OCI-LY1 (cell line): ENCODE measurements around the gene FYN.

Experiments
- H2AFZ ChIP-seq: fragments of 200-600 bp; sonication (generic), shearing (Covaris generic); 2 replicates; pipeline ENCODE4 v1.6.0; 2014; ENCODE audit warnings: antibody characterized with exemption, mild to moderate bottlenecking, low read length
- H3F3A ChIP-seq: fragments of 200-600 bp; sonication (generic), shearing (Covaris generic); 2 replicates; pipeline ENCODE4 v1.6.0; 2014; ENCODE audit warnings: mild to moderate bottlenecking, antibody characterized with exemption, low read length, moderate library complexity; ENCODE audit not compliant: insufficient read depth
- H3K27ac ChIP-seq: fragments of 200-600 bp; sonication (generic); 2 replicates; pipeline ENCODE4 v1.5.1; 2014; ENCODE audit warnings: low read length, mixed run types, mild to moderate bottlenecking, low read depth; ENCODE audit not compliant: poor library complexity, severe bottlenecking
- H3K27me3 ChIP-seq: fragments of 200-600 bp; sonication (generic); 2 replicates; pipeline ENCODE4 v1.6.0; 2014; ENCODE audit warnings: antibody characterized with exemption, mild to moderate bottlenecking, low read length, moderate library complexity; ENCODE audit not compliant: insufficient read depth
- H3K36me3 ChIP-seq: fragments of 200-600 bp; sonication (generic); 2 replicates; pipeline ENCODE4 v1.6.1; 2014; ENCODE audit warnings: mild to moderate bottlenecking, antibody characterized with exemption, low read length, moderate library complexity, mixed read lengths; ENCODE audit not compliant: insufficient read depth
- H3K4me1 ChIP-seq: fragments of 200-600 bp; sonication (generic); 2 replicates; pipeline ENCODE4 v1.5.1; 2014; ENCODE audit warnings: mild to moderate bottlenecking, low read length, moderate library complexity; ENCODE audit not compliant: insufficient read depth, severe bottlenecking
- H3K4me2 ChIP-seq: fragments of 200-600 bp; sonication (generic), shearing (Covaris generic); 2 replicates; pipeline ENCODE4 v1.6.1; 2014; ENCODE audit warnings: low read length
- H3K4me3 ChIP-seq: fragments of 200-600 bp; sonication (generic); 2 replicates; pipeline ENCODE4 v1.5.1; 2014; ENCODE audit warnings: low read length, low read depth, mild to moderate bottlenecking, mixed read lengths; ENCODE audit not compliant: poor library complexity, severe bottlenecking
- H3K79me2 ChIP-seq: fragments of 200-600 bp; shearing (Covaris generic); 2 replicates; pipeline ENCODE4 v1.6.1; 2016; ENCODE audit warnings: mixed run types, low read length, mixed read lengths; ENCODE audit not compliant: insufficient read depth
- H3K9ac ChIP-seq: fragments of 200-600 bp; sonication (generic), shearing (Covaris generic); 2 replicates; pipeline ENCODE4 v1.6.1; 2014; ENCODE audit warnings: mild to moderate bottlenecking, low read length, mixed read lengths
- H3K9me2 ChIP-seq: fragments of 200-600 bp; sonication (generic), shearing (Covaris generic); 2 replicates; pipeline ENCODE4 v1.6.1; 2014; ENCODE audit warnings: low read depth, mild to moderate bottlenecking, low read length, mixed read lengths
- H3K9me3 ChIP-seq: fragments of 200-600 bp; shearing (Covaris generic); 2 replicates; pipeline ENCODE4 v1.6.1; 2014; ENCODE audit warnings: low read length, mixed read lengths
- H4K20me1 ChIP-seq: fragments of 200-600 bp; sonication (generic), shearing (Covaris generic); 2 replicates; pipeline ENCODE4 v1.6.0; 2016; ENCODE audit warnings: mild to moderate bottlenecking, low read length; ENCODE audit not compliant: insufficient read depth
- EZH2 ChIP-seq: fragments of 200-600 bp; sonication (generic), shearing (Covaris generic); IDR thresholded peaks from 2 replicates; pipeline ENCODE4 v1.8.0; 2017; ENCODE audit warnings: borderline replicate concordance, mixed run types, mild to moderate bottlenecking, antibody characterized with exemption, low read length, moderate library complexity, mixed read lengths
- TF ChIP-seq, protein P1 (sequence below): fragments of 200-600 bp; sonication (generic), shearing (Covaris generic); IDR thresholded peaks from 2 replicates; pipeline ENCODE4 v1.5.1; 2017; ENCODE audit warnings: mild to moderate bottlenecking, antibody characterized with exemption, low read length, moderate library complexity, mixed read lengths

Gene FYN

DNA sequence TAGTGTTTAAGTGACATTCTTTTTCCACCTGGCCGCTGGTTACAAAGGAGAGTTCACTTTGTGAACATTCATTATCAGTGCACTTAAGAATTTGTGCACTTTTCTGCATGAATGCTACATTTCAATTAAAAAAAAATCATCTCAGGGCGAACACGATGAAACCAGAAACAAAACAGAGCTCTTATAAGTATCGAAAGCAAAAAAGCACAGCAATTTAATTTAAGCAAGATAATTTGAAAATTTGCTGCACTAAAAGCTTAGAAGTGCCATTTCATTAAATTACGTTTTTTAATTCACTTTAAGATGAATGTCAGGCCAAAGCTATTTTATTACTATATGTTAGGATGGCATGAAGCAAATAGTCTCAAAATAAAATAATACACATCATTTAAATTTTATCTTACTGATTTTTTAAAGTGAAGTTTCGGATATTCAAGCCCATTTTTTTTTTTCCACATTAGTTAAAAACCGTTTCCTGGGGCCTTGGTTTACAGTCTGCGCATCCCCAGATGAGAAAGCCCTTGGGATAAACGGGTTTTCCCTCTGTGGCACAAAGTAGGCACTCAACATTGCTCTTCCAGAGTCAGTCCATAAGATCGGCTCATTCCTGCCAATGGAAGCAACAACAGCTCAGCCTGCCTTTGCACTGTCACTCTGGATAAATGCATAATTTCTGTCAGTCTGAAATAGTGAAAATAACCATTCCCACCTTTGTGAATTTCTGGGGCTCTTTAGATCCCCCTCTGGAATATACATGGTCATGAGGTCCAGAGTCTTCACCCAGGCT is 80.1 kb downstream of the FYN start:
- Histone ChIP-seq H3K9me3 (no peaks in the 10 kb centered on the region), H3K27ac (no peak overlapping the region), H3K9me2 (no peaks in the 10 kb centered on the region), H3K79me2 (no peaks in the 10 kb centered on the region), H2AFZ (no peak overlapping the region), H3K9ac (no peak overlapping the region), H3K4me1 (no peaks in the 10 kb centered on the region), H3K36me3 (no peaks in the 10 kb centered on the region), H3K27me3 (no peaks in the 10 kb centered on the region), H3K4me3 (no peak overlapping the region), H4K20me1 (no peaks in the 10 kb centered on the region), H3F3A (no peaks in the 10 kb centered on the region), H3K4me2 (no peak overlapping the region)
- TF ChIP-seq EZH2 = no peak
- TF ChIP-seq, protein P1, sequence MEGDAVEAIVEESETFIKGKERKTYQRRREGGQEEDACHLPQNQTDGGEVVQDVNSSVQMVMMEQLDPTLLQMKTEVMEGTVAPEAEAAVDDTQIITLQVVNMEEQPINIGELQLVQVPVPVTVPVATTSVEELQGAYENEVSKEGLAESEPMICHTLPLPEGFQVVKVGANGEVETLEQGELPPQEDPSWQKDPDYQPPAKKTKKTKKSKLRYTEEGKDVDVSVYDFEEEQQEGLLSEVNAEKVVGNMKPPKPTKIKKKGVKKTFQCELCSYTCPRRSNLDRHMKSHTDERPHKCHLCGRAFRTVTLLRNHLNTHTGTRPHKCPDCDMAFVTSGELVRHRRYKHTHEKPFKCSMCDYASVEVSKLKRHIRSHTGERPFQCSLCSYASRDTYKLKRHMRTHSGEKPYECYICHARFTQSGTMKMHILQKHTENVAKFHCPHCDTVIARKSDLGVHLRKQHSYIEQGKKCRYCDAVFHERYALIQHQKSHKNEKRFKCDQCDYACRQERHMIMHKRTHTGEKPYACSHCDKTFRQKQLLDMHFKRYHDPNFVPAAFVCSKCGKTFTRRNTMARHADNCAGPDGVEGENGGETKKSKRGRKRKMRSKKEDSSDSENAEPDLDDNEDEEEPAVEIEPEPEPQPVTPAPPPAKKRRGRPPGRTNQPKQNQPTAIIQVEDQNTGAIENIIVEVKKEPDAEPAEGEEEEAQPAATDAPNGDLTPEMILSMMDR = no peak

DNA sequence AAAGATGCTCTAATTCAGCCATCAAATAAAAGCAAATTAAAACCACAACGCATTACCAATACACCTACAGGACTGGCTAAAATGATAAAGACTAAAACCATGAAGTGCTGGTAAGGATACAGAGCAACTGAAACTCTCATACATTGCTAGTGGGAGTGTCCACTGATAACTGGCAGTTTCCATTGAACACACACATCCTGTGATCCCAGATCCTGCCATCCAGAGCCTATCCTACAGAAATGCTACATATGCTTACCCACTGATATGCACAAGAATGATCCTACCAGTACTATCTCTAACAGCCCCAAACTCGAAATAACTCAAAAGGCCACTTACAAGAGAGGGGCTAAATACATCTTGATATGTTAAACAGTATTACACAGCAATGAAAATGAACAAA is 81.0 kb downstream of the FYN start:
- no peaks in the 10 kb centered on the region for H4K20me1 ChIP-seq
- no peaks in the 10 kb centered on the region for H3K79me2 ChIP-seq
- H3K36me3 ChIP-seq = no peaks in the 10 kb centered on the region
- no peaks in the 10 kb centered on the region for H3K4me1 ChIP-seq
- H3K27me3 ChIP-seq = no peaks in the 10 kb centered on the region
- H3K4me3 ChIP-seq = no peak overlapping the region
- no peaks in the 10 kb centered on the region for H3K9me3 ChIP-seq
- no peaks in the 10 kb centered on the region for H3F3A ChIP-seq
- no peaks in the 10 kb centered on the region for H3K9me2 ChIP-seq
- no peak overlapping the region for H2AFZ ChIP-seq
- no peak overlapping the region for H3K9ac ChIP-seq
- no peak overlapping the region for H3K4me2 ChIP-seq
- H3K27ac ChIP-seq = no peak overlapping the region
- TF ChIP-seq EZH2 = no peak
- TF ChIP-seq, protein P1 = no peak

DNA sequence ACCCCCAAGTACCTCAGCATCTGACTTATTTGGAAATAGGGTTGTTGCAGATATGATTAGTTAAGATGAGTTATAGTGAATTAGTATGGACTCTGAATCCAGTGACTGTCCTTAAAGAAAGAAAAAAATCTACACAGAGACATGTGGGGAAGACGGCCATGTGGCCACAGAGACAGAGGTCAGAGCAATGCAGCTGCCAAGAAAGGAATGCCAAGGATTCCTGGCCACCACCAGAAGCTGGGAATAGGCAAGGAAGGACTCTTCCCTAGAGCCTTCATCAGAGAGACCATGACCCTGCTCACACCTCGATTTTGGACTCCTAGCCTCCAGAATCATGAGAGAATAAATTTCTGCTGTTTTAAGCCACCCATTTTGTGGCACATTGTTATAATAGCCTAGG is 81.8 kb downstream of the FYN start:
- Histone ChIP-seq H3K4me3 (no peak overlapping the region), H3K9ac (no peak overlapping the region), H3F3A (no peaks in the 10 kb centered on the region), H4K20me1 (no peaks in the 10 kb centered on the region), H3K27ac (no peak overlapping the region), H3K9me2 (no peaks in the 10 kb centered on the region), H3K36me3 (no peaks in the 10 kb centered on the region), H3K9me3 (no peaks in the 10 kb centered on the region), H2AFZ (no peak overlapping the region), H3K79me2 (no peaks in the 10 kb centered on the region), H3K4me2 (no peak overlapping the region), H3K4me1 (no peaks in the 10 kb centered on the region), H3K27me3 (no peaks in the 10 kb centered on the region)
- TF ChIP-seq EZH2 = no peak
- TF ChIP-seq, protein P1 = no peak
